Left lung (tissue), 10 donors: Measurements from ENCODE around the gene CACNA1C. TPM values are rescaled to one million over a fixed set of nuclear protein-coding genes. Genes with fewer than 3 reads are reported as not detected.
A peak's percentile ranks its signal among the peaks of the same experiment; 100 is the strongest.

ENCODE experiments used
- ATAC-seq: fragments of 200-7000 bp; cut with Tn5 transposase; one replicate; pipeline ENCODE4 v1.9.1; 2020; ENCODE audit warnings: moderate library complexity
- DNase-seq, 4 donors: peaks; one replicate each; pipeline ENCODE4 v3.0.0-alpha.2; 2013 to 2020
- H3K27ac ChIP-seq, 2 donors: fragments of 200-600 bp; sonication (generic) in 1 of 2; one replicate each; pipeline versions ENCODE4 v1.5.0 to v1.8.0; 2020 to 2021
- H3K27me3 ChIP-seq, 2 donors: fragments of 200-600 bp; sonication (generic) in 1 of 2; one replicate each; pipeline versions ENCODE4 v1.5.0 to v1.8.0; 2020 to 2021
- H3K36me3 ChIP-seq, 2 donors: fragments of 200-600 bp; sonication (generic) in 1 of 2; one replicate each; pipeline versions ENCODE4 v1.5.0 to v1.8.0; 2020 to 2021
- H3K4me1 ChIP-seq, 2 donors: fragments of 200-600 bp; one replicate each; pipeline ENCODE4 v1.8.0; 2021
- H3K4me3 ChIP-seq, 2 donors: fragments of 200-600 bp; sonication (generic) in 1 of 2; one replicate each; pipeline versions ENCODE4 v1.5.0 to v1.8.0; 2020 to 2021; ENCODE audit warnings: mild to moderate bottlenecking in 1 of 2
- H3K9me3 ChIP-seq, 2 donors: fragments of 200-600 bp; sonication (generic) in 1 of 2; one replicate each; pipeline versions ENCODE4 v1.5.0 to v1.8.0; 2020 to 2021
- intact Hi-C, 2 donors: fragments of 100-400 bp; cut with DNase I; formaldehyde crosslinking; loops; one replicate each; pipeline versions ENCODE4 v1.11.2 to v1.14.2; 2022
- polyA plus RNA-seq, 6 donors: library from polyadenylated mRNA; unstranded; fragments of 120-200 nt; gene quantifications; one replicate each; pipeline ENCODE4 v1.2.1, GENCODE V29; 2013; ENCODE audit not compliant: insufficient read length in 6 of 6
- total RNA-seq, 2 donors: library from RNA; stranded (reverse); fragmentation: NEBNext Ultra II Directional; extraction: Animal tissue kit (Norgen Biotek cat#: 25700); gene quantifications; one replicate each; pipeline ENCODE4 v1.2.1, GENCODE V29; 2021
- TF ChIP-seq, protein P1 (sequence below), 2 donors: fragments of 200-600 bp; sonication (generic) in 1 of 2; IDR thresholded peaks; one replicate each; pipeline versions ENCODE4 v1.5.0 to v1.8.0; 2021; ENCODE audit warnings: antibody characterized with exemption in 2 of 2
- donor health status: DM: no; HTN: yes; CAD: no.
- donor health status: DM: no; HTN: no; CAD: no.

The CACNA1C gene
- total and polyA plus RNA-seq, 8 donors, result 11.9 to 21.9 (median 14.2) TPM

DNA sequence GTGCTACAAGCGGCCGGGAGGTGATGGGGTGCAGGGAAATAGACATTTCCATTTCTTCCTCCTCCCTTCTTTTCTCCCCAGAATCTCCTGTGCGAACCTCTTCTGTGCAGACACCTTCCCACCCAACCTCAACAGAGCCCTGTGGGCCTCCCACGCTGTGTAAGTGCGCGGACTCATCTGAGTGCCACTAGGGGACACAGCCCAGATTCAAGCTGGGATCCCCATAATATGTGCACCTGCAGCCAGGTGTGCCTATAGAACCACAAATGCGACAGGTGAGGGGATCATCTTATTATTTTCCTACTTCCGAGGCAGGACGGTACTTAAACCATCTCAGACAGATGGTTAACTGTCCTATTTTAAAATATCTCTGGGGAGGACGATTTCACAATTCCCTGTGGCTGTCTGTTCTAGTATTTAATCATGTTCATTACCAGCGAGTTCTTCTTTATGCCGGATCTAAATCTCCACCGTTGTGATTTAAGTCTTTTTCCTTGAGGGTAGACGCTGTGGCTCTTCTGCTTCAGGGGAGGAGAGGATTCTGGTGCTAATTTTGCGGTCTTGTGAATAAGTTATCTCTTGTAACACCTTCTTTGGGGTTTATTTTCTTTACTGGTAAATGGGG, 17.2 kb upstream of the CACNA1C start:
- H3K27ac ChIP-seq, result no peak overlapping the region
- intact Hi-C loops, result loop anchor here in 1 of 2 donors (10.0 kb wide), 1 partner anchor 241 kb away; no protein-coding TSS in a partner anchor
- H3K4me1 ChIP-seq, result peaks cover 8 to 10% of the 10 kb centered on the region in 2 donors
- H3K36me3 ChIP-seq, result no peaks in the 10 kb centered on the region
- ATAC-seq (peak; percentile 5), DNase-seq (no peak)
- H3K4me3 ChIP-seq, result peak overlapping the region; percentile 17 to 28
- H3K27me3 ChIP-seq, result peaks cover 0 to 49% of the 10 kb centered on the region in 2 donors
- H3K9me3 ChIP-seq, result no peaks in the 10 kb centered on the region
- TF ChIP-seq, protein P1, sequence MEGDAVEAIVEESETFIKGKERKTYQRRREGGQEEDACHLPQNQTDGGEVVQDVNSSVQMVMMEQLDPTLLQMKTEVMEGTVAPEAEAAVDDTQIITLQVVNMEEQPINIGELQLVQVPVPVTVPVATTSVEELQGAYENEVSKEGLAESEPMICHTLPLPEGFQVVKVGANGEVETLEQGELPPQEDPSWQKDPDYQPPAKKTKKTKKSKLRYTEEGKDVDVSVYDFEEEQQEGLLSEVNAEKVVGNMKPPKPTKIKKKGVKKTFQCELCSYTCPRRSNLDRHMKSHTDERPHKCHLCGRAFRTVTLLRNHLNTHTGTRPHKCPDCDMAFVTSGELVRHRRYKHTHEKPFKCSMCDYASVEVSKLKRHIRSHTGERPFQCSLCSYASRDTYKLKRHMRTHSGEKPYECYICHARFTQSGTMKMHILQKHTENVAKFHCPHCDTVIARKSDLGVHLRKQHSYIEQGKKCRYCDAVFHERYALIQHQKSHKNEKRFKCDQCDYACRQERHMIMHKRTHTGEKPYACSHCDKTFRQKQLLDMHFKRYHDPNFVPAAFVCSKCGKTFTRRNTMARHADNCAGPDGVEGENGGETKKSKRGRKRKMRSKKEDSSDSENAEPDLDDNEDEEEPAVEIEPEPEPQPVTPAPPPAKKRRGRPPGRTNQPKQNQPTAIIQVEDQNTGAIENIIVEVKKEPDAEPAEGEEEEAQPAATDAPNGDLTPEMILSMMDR (IDR thresholded peaks at IDR 0.05), result no peak

DNA sequence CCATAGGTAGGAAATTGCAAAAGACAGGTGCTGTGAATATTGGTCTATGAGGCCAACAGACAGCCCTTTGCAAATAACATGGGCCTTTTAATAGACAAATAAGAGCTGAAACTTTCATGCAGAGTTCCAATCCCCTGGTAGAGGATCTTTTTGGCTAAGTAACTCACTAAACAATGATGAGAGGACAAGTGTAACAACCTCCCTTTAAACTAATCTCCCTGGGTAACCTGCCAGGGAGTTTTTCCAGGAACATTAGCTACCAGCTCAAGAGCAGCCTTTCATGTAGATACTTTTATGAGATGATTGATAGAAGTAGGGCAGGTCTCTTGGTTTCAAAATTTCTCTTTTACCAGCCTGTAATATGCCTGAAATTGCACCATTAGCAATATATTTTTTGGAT, 13.8 kb upstream of the CACNA1C start:
- intact Hi-C loops, result loop anchor here in 1 of 2 donors (10.0 kb wide), 1 partner anchor 244 kb away; no protein-coding TSS in a partner anchor
- no peak for ATAC-seq
- DNase-seq, result no peak
- Histone ChIP-seq H3K27me3 (peaks cover 0 to 44% of the 10 kb centered on the region in 2 donors), H3K36me3 (no peaks in the 10 kb centered on the region), H3K9me3 (no peaks in the 10 kb centered on the region), H3K4me1 (peaks cover 8 to 10% of the 10 kb centered on the region in 2 donors), H3K4me3 (no peak overlapping the region), H3K27ac (no peak overlapping the region)
- TF ChIP-seq, protein P1 (IDR thresholded peaks at IDR 0.05), result no peak

DNA sequence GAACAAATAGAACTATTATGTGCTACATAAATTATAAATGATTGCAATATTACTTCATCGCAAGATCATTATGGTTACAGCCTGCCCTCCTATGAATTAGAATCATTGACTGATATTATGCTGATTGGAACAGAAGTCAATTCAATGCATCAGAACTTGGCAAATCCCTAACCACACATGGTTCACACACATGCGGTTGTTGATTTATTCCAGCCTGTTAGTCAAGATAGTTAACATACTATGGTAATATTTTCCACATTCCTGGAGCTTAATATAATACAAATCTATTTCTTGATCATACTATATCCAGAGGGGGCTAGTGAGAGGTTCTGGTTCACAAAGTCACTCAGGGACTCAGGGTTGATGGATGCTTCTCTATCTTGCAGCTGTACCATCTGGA, 9.7 kb upstream of the CACNA1C start:
- Histone ChIP-seq H3K9me3 (no peaks in the 10 kb centered on the region), H3K36me3 (no peaks in the 10 kb centered on the region), H3K27me3 (peaks cover 0 to 15% of the 10 kb centered on the region in 2 donors), H3K4me3 (no peak overlapping the region), H3K27ac (no peak overlapping the region), H3K4me1 (no peaks in the 10 kb centered on the region)
- TF ChIP-seq, protein P1 (IDR thresholded peaks at IDR 0.05), result no peak
- DNase-seq (no peak), ATAC-seq (no peak)
- intact Hi-C loops, result no loop called here

GRCh38 chr12:2044165-2044564, 8.6 kb upstream of the CACNA1C start:
- TF ChIP-seq, protein P1 (IDR thresholded peaks at IDR 0.05), result no peak
- H3K27me3 ChIP-seq, result peaks cover 0 to 26% of the 10 kb centered on the region in 2 donors
- intact Hi-C loops, result no loop called here
- no peaks in the 10 kb centered on the region for H3K4me1 ChIP-seq
- H3K36me3 ChIP-seq, result no peaks in the 10 kb centered on the region
- no peak for ATAC-seq
- H3K9me3 ChIP-seq, result no peaks in the 10 kb centered on the region
- no peak overlapping the region for H3K4me3 ChIP-seq
- DNase-seq, result no peak
- no peak overlapping the region for H3K27ac ChIP-seq

GRCh38 chr12:2046957-2047356, 5.8 kb upstream of the CACNA1C start:
- Histone ChIP-seq H3K4me3 (no peak overlapping the region), H3K9me3 (no peaks in the 10 kb centered on the region), H3K27ac (no peak overlapping the region), H3K4me1 (peaks cover 0 to 2% of the 10 kb centered on the region in 2 donors), H3K36me3 (no peaks in the 10 kb centered on the region), H3K27me3 (peaks cover 9 to 53% of the 10 kb centered on the region in 2 donors)
- DNase-seq (no peak), ATAC-seq (no peak)
- intact Hi-C loops, result no loop called here
- TF ChIP-seq, protein P1 (IDR thresholded peaks at IDR 0.05), result no peak
